Activated T-helper 1 cell treated with anti-CD3 and anti-CD28 coated beads, Interleukin-12 subunit alpha, Interleukin-12 subunit beta, Interleukin-2, Interleukin-4 antibody, amounts not matched to agents 30 ng/mL and 10 ng/mL and 1 ng/mL, durations not matched to agents 14 hours and 24 hours and 36 hours (primary cell): ENCODE data around the gene SFMBT2. TPM values are rescaled to one million over a fixed set of nuclear protein-coding genes. Genes with fewer than 3 reads are reported as not detected.
"Not testable (repeated sequence)": the region's sequence is repeated elsewhere in the genome, so short reads cannot be mapped to it uniquely, and the experiment has no call there.

ENCODE experiments used
- DNase-seq: peaks from one replicate; pipeline ENCODE4 v3.0.0; 2021; ENCODE audit warnings: low spot score
- H3K27ac Mint-ChIP-seq: one replicate; pipeline ENCODE4 v1.8.0; 2021; ENCODE audit warnings: mild to moderate bottlenecking, mixed read lengths
- H3K27me3 Mint-ChIP-seq: one replicate; pipeline ENCODE4 v1.8.0; 2022; ENCODE audit warnings: mild to moderate bottlenecking, moderate library complexity, mixed read lengths; ENCODE audit not compliant: insufficient read depth
- H3K36me3 Mint-ChIP-seq: one replicate; pipeline ENCODE4 v1.8.0; 2021; ENCODE audit warnings: low read depth, mixed read lengths
- H3K4me1 Mint-ChIP-seq: one replicate; pipeline ENCODE4 v1.8.0; 2021; ENCODE audit warnings: low read depth, mixed read lengths
- H3K4me3 Mint-ChIP-seq: one replicate; pipeline ENCODE4 v1.8.0; 2021; ENCODE audit warnings: mild to moderate bottlenecking, moderate library complexity, mixed read lengths
- H3K9me3 Mint-ChIP-seq: one replicate; pipeline ENCODE4 v1.8.0; 2021; ENCODE audit warnings: mixed read lengths
- intact Hi-C: fragments of 100-400 bp; cut with micrococcal nuclease; formaldehyde crosslinking; loops from one replicate; pipeline ENCODE4 v1.15.1; 2024
- total RNA-seq: library from RNA; stranded (reverse); gene quantifications from 2 replicates; pipeline ENCODE4 v1.2.3, GENCODE V29; 2022

SFMBT2 gene
- total RNA-seq, 1 donor from 2014 or later, result 39.1 TPM

DNA sequence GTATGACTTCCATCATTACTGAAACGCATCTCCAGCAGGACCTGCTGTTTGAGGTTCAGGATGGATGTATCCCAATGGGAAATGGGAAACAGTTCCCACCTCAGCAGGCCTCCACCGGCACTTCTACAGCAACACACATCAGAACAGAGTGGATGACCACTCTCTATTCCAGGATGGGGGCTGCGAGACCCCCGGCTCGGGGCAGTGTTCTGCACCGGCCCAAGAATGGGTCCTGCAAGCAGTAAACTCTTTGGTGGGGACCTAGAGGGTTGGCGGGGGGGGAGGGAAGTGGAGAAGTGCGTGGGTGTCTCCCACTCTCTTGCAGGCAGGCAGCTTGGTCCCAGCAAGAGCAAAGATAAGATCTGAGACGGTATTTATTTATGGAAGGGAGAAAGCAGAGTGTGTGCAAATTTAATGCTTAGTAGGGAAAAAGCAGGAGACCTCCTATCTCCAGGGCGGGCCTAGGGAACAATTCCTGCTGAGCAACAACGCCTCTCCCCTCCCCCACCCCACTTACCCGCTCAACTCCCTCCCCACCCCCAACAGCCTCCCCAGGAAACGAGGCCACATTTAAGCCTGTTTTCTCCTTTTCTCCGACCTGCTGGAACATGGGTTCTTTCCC, 4.0 kb downstream of the SFMBT2 start:
- Mint-ChIP-seq H3K4me3 (peak overlapping the region; percentile 96), H3K9me3 (no peaks in the 10 kb centered on the region), H3K27me3 (peaks cover 4% of the 10 kb centered on the region), H3K4me1 (peaks cover 47% of the 10 kb centered on the region), H3K27ac (peak overlapping the region; percentile 23), H3K36me3 (peaks cover 30% of the 10 kb centered on the region)
- DNase-seq, result no peak
- intact Hi-C loops, result no loop called here

DNA sequence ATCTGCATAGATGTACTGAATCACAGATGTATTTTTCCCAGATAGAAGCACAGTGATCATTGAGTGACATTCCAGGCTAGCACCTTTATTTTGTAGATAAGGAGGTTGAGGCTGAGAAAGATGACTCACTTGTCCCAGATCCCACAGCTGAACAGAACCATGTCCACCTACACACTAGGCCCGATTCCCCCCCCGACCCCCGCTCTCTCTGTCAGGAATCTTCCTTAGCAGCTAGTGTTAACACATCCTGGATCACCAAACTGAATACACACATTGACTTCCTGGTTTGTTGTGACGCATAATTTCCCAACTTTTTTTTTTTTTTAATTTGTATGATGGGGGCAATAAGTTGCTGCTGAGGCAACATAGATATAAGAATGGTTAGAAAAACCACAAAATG, 5.2 kb downstream of the SFMBT2 start:
- H3K9me3 Mint-ChIP-seq, result no peaks in the 10 kb centered on the region
- intact Hi-C loops, result no loop called here
- peaks cover 37% of the 10 kb centered on the region for H3K36me3 Mint-ChIP-seq
- peak overlapping the region; percentile 73 for H3K4me3 Mint-ChIP-seq
- peak overlapping the region; percentile 70 for H3K27ac Mint-ChIP-seq
- H3K4me1 Mint-ChIP-seq, result peaks cover 47% of the 10 kb centered on the region
- H3K27me3 Mint-ChIP-seq, result no peaks in the 10 kb centered on the region
- DNase-seq, result no peak

DNA sequence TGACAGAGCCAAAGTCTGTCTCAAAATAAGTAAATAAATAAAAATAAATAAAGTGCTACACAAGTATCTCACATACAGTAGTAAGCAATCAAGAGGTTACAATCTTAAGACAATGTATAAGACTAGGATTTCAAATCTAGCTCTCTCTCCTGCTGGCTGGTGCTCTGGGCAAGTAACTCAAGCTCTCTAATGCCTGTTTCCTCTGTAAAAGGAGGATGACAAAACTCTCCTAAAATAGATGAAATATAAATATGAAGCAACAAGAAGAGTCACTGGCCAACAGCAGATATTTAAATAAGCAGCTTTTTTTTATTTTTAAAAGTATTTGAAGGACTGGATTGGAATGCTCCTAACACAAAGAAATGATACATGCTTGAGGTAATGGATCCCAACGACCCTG, 7.2 kb downstream of the SFMBT2 start:
- DNase-seq, result no peak
- Mint-ChIP-seq H3K9me3 (no peaks in the 10 kb centered on the region), H3K4me3 (no peak overlapping the region), H3K27me3 (no peaks in the 10 kb centered on the region), H3K4me1 (peaks cover 52% of the 10 kb centered on the region), H3K27ac (no peak overlapping the region), H3K36me3 (peaks cover 48% of the 10 kb centered on the region)
- intact Hi-C loops, result no loop called here

DNA sequence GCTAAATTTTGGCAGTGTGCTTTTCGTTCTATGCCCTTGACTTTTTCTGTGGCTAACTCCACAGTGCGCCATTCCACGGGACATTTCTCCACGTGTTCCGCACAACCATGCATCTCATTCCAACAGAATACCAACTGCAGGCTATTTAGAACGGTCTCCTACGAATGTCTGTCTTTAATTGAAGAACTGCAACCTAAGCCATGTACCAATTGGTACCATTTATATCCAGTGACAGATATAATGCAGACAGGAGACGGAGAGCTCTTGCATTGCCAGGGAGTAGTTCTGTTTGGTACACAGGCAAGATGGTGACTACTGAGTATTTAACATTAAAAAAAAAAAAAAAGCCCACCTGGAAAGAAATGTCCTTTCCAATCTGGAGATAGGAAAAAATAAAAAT, 9.1 kb downstream of the SFMBT2 start:
- Mint-ChIP-seq H3K4me1 (peaks cover 67% of the 10 kb centered on the region), H3K36me3 (peaks cover 55% of the 10 kb centered on the region), H3K27me3 (no peaks in the 10 kb centered on the region), H3K27ac (no peak overlapping the region), H3K4me3 (no peak overlapping the region), H3K9me3 (no peaks in the 10 kb centered on the region)
- DNase-seq, result no peak
- intact Hi-C loops, result no loop called here

DNA sequence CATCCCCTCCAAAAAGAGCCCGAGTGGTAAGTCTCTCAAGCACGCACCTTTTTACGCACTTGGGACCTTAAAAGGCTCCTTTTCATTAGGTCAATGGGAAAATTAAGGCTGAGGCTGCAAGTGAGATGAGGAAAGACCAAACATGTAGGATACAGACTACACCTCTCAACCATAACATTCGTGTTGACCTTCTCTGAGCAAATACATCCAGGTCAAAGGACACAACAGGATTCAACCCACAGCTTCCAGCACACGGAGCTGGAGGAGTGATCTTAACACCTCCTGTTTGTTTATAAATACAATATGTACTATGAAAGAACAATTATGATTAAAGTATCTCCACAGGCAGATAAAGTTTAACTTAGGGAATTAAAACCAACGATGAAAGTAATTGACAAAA, 9.7 kb downstream of the SFMBT2 start:
- Mint-ChIP-seq H3K4me3 (no peak overlapping the region), H3K9me3 (no peaks in the 10 kb centered on the region), H3K27ac (no peak overlapping the region), H3K4me1 (peaks cover 65% of the 10 kb centered on the region), H3K27me3 (no peaks in the 10 kb centered on the region), H3K36me3 (peaks cover 57% of the 10 kb centered on the region)
- intact Hi-C loops, result no loop called here
- DNase-seq, result no peak

DNA sequence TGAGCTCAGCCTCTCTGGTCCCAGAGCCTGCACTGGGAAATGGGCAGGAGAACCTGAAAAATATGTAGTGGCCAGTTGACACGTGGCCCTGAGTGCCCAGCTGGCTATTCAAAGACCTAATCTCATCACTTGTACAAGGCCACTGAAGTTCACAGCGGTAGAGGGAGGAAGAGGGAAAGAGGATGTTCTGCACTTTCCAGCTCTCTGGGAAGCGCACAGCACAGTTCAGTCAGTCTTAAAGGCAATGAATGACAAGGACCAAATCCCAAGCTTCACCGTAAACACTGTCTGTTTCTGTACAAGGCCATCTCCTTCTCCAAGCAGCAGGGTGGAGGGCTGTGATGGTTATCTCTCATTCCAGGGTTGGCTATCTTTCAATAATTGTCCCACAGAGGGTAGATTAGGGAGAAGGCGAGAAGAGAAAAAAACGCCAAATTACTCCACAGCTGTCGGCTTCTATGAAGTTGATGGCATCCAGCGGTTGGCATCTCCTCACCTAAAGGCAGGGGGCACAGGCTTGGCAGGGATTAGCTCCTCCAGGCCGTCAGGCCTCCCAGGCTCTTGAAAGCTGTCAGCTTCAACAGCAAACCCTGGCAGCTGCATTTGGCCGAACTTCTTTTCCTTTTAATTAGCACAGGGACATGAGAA, 10.6 kb downstream of the SFMBT2 start:
- H3K27ac Mint-ChIP-seq, result no peak overlapping the region
- peaks cover 56% of the 10 kb centered on the region for H3K36me3 Mint-ChIP-seq
- H3K27me3 Mint-ChIP-seq, result no peaks in the 10 kb centered on the region
- no peak overlapping the region for H3K4me3 Mint-ChIP-seq
- intact Hi-C loops, result no loop called here
- DNase-seq, result no peak
- peaks cover 65% of the 10 kb centered on the region for H3K4me1 Mint-ChIP-seq
- no peaks in the 10 kb centered on the region for H3K9me3 Mint-ChIP-seq

DNA sequence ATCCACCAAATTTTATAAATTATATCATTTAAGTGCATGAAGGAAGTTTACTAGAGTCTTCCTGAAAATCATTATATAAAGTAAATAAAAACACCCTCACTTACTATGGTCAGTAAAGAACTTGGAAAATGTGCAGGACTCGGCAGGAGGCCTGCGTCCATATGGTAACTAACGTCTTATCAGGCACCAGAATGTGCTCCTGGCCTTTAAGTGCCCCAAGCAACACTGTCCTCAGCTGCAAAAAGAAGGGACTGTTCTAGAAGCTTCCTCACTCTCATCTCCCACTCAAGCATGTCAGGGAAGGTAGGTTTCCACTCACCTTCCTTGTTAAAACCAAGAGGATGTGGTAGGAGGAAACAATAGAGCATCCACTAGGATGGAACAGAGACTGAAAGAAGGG, 11.3 kb downstream of the SFMBT2 start:
- Mint-ChIP-seq H3K36me3 (peaks cover 53% of the 10 kb centered on the region), H3K4me1 (peaks cover 63% of the 10 kb centered on the region), H3K9me3 (no peaks in the 10 kb centered on the region), H3K27ac (no peak overlapping the region), H3K4me3 (no peak overlapping the region), H3K27me3 (no peaks in the 10 kb centered on the region)
- no peak for DNase-seq
- intact Hi-C loops, result no loop called here

DNA sequence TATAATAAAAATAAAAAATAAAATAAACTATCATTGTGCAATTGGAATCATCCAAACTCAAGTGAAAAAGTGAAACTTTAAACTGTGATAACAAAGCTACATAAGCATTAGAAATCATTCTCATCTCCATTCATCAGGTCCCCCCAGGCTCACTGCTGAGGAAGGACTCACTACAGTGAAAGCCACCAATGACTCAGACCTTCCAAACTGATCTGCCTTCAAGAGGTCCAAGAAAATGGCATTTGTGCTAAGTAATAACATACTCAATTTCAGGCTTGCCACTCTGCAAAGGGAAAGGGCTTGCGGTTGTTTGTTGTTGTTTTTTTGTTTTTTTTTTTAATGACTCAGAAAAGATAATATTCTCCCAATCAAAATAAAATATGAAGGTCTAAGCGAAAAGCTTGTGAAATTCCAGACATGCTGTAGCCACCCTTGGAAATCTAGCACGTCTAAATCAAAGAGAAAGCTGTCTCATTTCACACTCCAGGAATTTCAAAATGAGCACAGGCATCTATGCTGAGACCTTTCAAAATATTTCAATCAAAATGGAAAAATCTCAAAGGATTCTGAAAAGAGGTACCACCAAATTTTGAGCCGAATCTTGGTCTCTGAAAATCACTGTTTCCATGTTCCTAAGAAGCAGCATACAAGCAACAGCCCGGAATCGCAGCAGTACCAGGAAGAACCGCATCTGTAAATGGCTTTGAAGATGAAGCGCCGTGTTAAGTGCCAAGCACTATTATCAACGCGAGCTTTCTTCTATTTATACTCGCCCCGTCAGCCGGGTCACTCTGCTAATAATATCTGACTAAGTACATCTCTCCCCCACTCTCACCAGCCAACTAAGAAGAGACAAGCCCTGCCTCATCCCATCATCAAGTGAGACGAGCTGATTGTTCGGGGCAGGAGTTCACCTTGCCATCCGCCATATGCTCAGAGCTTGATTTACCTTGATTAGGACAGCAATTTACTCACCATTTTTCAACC, 13.5 kb downstream of the SFMBT2 start:
- Mint-ChIP-seq H3K27me3 (no peaks in the 10 kb centered on the region), H3K4me1 (peaks cover 70% of the 10 kb centered on the region), H3K9me3 (no peaks in the 10 kb centered on the region), H3K27ac (peak overlapping the region; percentile 53), H3K36me3 (peaks cover 48% of the 10 kb centered on the region), H3K4me3 (peak overlapping the region; percentile 58)
- intact Hi-C loops, result no loop called here
- DNase-seq, result no peak

DNA sequence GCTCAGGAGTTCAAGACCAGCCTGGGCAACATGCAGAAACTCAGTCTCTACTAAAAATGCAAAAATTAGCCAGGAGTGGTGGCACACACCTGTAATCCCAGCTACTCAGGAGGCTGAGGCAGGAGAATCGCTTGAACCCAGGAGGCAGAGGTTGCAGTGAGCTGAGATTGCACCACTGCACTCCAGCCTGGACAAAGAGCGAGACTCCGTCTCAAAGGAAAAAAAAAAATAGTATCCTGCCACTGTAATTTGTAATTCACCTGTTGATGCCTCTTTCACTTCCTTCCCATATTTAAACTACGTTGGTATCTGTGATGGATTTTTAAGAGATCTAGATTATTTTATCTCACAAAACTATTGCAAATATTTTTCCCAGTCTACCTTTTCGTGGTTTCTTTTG, 18.5 kb downstream of the SFMBT2 start:
- H3K27me3 Mint-ChIP-seq, H3K4me3 Mint-ChIP-seq, intact Hi-C loops, DNase-seq, H3K9me3 Mint-ChIP-seq, H3K27ac Mint-ChIP-seq: not testable (repeated sequence)
- Mint-ChIP-seq H3K4me1 (peaks cover 70% of the 10 kb centered on the region), H3K36me3 (peaks cover 23% of the 10 kb centered on the region)

DNA sequence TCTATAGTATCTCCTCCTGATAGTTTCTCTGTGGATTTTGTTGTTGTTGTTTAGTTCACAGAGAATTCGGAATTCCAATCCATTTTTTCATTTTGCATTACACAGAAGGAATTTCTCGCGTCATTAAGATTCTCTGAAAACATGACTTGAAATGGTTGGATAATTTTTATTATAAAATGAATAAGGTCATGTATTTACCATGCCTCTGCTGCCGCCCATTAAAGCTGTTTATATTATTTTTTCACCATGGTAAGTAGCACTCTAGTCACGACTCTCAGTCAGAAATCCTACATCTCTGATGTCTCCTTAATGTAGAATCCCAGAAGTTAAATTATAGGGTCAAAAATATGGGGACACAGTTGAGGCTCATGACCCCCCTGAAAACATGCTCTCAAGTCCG, 19.1 kb downstream of the SFMBT2 start:
- H3K36me3 Mint-ChIP-seq, result peaks cover 24% of the 10 kb centered on the region
- intact Hi-C loops, result no loop called here
- H3K27ac Mint-ChIP-seq, result no peak overlapping the region
- no peaks in the 10 kb centered on the region for H3K27me3 Mint-ChIP-seq
- DNase-seq, result no peak
- H3K9me3 Mint-ChIP-seq, result no peaks in the 10 kb centered on the region
- peaks cover 70% of the 10 kb centered on the region for H3K4me1 Mint-ChIP-seq
- no peak overlapping the region for H3K4me3 Mint-ChIP-seq

DNA sequence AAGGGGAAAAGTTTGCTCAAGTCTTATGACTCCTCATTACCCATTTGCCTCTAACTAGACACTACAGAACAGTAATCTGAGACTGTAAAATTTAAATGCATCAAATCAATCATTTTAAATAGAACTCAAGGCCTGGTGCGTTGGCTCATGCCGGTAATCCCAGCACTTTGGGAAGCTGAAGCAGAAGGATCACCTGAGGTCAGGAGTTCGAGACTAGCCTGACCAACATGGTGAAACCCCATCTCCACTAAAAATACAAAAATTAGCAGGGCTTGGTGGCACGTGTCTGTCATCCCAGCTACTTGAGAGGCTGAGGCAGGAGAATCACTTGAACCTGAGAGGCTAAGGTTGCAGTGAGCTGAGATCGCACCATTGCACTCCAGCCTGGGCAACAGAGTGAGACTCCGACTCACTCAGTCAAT, 20.1 kb downstream of the SFMBT2 start:
- H3K27ac Mint-ChIP-seq, intact Hi-C loops, DNase-seq, H3K9me3 Mint-ChIP-seq, H3K4me3 Mint-ChIP-seq, H3K27me3 Mint-ChIP-seq: not testable (repeated sequence)
- Mint-ChIP-seq H3K4me1 (peaks cover 61% of the 10 kb centered on the region), H3K36me3 (peaks cover 19% of the 10 kb centered on the region)

DNA sequence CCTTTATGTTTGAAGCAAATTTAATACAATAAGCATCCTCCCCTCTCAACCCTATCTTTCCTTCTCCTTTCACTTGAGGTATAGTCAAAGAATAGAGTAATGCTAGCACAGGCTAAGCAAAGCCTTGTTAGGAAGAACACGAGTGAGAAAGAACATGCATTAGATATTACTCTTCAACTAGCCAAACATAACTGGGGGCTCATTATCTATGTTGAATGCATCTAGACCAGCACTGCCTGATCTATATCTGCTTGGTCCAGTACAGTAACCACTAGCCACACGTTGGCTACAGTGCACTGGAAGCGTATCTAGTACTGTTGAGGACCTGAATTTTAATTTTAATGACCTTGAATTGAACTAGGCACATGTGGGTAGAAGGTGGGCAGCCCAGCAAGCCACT, 21.0 kb downstream of the SFMBT2 start:
- Mint-ChIP-seq H3K9me3 (no peaks in the 10 kb centered on the region), H3K36me3 (peaks cover 21% of the 10 kb centered on the region), H3K4me1 (peaks cover 55% of the 10 kb centered on the region), H3K4me3 (peak overlapping the region; percentile 5), H3K27ac (peak overlapping the region; percentile 13), H3K27me3 (no peaks in the 10 kb centered on the region)
- DNase-seq, result no peak
- intact Hi-C loops, result loop anchor here (2.0 kb wide), 1 partner anchor 19 kb away; no protein-coding TSS in a partner anchor

DNA sequence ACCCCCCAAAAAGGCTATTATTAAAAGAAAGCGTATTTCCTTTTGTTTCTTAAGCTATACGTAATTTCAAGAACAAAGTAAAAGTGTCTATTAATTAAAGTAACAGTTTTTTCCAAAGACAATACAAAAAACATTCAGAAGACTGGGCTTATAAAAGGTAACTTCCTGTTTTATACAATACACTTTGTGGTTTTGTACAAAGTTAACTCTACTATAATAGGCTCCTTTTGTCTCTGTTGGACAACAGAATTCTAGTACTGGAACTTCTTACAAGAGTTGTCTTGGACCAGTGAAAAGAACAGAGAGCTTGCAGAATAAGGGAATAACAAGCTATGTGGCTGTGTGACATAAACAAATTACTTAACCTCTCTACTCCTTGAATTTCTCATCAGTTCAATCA, 21.5 kb downstream of the SFMBT2 start:
- peak overlapping the region; percentile 5 for H3K4me3 Mint-ChIP-seq
- no peaks in the 10 kb centered on the region for H3K27me3 Mint-ChIP-seq
- intact Hi-C loops, result loop anchor here (2.0 kb wide), 1 partner anchor 19 kb away; no protein-coding TSS in a partner anchor
- DNase-seq, result no peak
- peaks cover 50% of the 10 kb centered on the region for H3K4me1 Mint-ChIP-seq
- no peaks in the 10 kb centered on the region for H3K9me3 Mint-ChIP-seq
- H3K36me3 Mint-ChIP-seq, result peaks cover 17% of the 10 kb centered on the region
- H3K27ac Mint-ChIP-seq, result peak overlapping the region; percentile 13
